ENCODE measurements around the gene LRRN2.
A peak's percentile ranks its signal among the peaks of the same experiment; 100 is the strongest.

LRRN2 gene

DNA sequence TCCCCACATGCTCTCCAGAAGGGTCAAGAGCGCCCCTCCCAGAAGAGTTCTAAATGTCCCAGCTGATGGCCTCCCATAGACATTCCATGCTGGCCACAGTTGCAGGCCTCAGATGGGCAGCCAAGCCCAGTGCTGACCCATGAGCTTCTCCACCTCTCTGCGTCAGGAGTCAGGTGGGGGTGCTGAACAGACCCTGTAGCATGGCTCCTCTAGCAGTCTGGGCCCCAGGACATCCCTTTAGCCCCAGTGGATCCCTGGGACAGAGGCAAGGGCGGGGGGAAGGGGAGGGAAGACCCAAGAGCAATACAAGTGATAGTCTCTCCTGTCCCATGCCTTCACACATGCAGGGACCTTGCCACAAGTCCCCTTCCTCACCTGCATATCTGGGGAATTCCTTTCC, 56.7 kb downstream of the LRRN2 start:
- Histone ChIP-seq H3K9me3 (ENCODE audit: severe bottlenecking) (peaks cover 9% of the 10 kb centered on the region), H3K36me3 (peaks cover 8% of the 10 kb centered on the region; the same call in 1 of the 2 replicates), H3K27me3 (ENCODE audit: insufficient read depth, low read depth, severe bottlenecking) (no peaks in the 10 kb centered on the region), H3K27ac (no peak overlapping the region), H3K4me3 (ENCODE audit: low read depth, low read length) (no peak overlapping the region)
- no peak for DNase-seq
- TF ChIP-seq, protein P1, sequence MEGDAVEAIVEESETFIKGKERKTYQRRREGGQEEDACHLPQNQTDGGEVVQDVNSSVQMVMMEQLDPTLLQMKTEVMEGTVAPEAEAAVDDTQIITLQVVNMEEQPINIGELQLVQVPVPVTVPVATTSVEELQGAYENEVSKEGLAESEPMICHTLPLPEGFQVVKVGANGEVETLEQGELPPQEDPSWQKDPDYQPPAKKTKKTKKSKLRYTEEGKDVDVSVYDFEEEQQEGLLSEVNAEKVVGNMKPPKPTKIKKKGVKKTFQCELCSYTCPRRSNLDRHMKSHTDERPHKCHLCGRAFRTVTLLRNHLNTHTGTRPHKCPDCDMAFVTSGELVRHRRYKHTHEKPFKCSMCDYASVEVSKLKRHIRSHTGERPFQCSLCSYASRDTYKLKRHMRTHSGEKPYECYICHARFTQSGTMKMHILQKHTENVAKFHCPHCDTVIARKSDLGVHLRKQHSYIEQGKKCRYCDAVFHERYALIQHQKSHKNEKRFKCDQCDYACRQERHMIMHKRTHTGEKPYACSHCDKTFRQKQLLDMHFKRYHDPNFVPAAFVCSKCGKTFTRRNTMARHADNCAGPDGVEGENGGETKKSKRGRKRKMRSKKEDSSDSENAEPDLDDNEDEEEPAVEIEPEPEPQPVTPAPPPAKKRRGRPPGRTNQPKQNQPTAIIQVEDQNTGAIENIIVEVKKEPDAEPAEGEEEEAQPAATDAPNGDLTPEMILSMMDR (IDR thresholded peaks at IDR 0.05; ENCODE audit: low read depth, low read length) = no peak

DNA sequence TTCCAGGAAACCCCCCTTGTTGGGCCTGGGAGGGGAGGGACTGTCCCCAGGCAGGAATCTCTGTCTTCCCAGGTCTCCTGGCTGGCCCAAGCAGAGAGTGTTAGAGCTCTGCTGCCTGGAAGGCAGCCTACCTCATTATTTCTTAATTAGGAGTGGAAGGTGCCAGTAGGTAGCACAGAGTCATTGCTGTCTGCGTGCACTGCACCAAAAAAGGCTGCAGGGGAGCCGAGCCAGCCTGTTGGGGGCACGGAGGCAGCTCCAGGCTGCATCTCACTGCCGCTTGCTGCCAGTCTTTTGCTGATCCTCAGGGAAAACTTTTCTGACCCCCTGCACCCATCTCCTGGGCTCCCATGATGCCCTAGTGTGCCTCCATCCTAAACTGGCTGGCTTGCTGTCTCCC, 58.1 kb downstream of the LRRN2 start:
- Histone ChIP-seq H3K36me3 (peaks cover 8% of the 10 kb centered on the region; the same call in 1 of the 2 replicates), H3K27me3 (ENCODE audit: insufficient read depth, low read depth, severe bottlenecking) (no peaks in the 10 kb centered on the region), H3K4me3 (ENCODE audit: low read depth, low read length) (no peak overlapping the region), H3K27ac (no peak overlapping the region), H3K9me3 (ENCODE audit: severe bottlenecking) (peaks cover 9% of the 10 kb centered on the region)
- DNase-seq = no peak
- TF ChIP-seq, protein P1 (IDR thresholded peaks at IDR 0.05; ENCODE audit: low read depth, low read length) = no peak

GRCh38 chr1:204626381-204626780, 59.2 kb downstream of the LRRN2 start:
- Histone ChIP-seq H3K9me3 (ENCODE audit: severe bottlenecking) (peaks cover 6% of the 10 kb centered on the region), H3K4me3 (ENCODE audit: low read depth, low read length) (no peak overlapping the region), H3K36me3 (peaks cover 4% of the 10 kb centered on the region; the same call in 1 of the 2 replicates), H3K27ac (no peak overlapping the region), H3K27me3 (ENCODE audit: insufficient read depth, low read depth, severe bottlenecking) (no peaks in the 10 kb centered on the region)
- TF ChIP-seq, protein P1 (IDR thresholded peaks at IDR 0.05; ENCODE audit: low read depth, low read length) = no peak
- DNase-seq = no peak

GRCh38 chr1:204624631-204625216, 60.8 kb downstream of the LRRN2 start:
- peaks cover 4% of the 10 kb centered on the region; the same call in 1 of the 2 replicates for H3K36me3 ChIP-seq
- no peaks in the 10 kb centered on the region for H3K27me3 ChIP-seq (ENCODE audit: insufficient read depth, low read depth, severe bottlenecking)
- H3K4me3 ChIP-seq (ENCODE audit: low read depth, low read length) = no peak overlapping the region
- H3K27ac ChIP-seq = peak overlapping the region; percentile 61
- H3K9me3 ChIP-seq (ENCODE audit: severe bottlenecking) = peaks cover 5% of the 10 kb centered on the region
- peak; percentile 79 for DNase-seq
- TF ChIP-seq, protein P1 (IDR thresholded peaks at IDR 0.05; ENCODE audit: low read depth, low read length) = no peak

DNA sequence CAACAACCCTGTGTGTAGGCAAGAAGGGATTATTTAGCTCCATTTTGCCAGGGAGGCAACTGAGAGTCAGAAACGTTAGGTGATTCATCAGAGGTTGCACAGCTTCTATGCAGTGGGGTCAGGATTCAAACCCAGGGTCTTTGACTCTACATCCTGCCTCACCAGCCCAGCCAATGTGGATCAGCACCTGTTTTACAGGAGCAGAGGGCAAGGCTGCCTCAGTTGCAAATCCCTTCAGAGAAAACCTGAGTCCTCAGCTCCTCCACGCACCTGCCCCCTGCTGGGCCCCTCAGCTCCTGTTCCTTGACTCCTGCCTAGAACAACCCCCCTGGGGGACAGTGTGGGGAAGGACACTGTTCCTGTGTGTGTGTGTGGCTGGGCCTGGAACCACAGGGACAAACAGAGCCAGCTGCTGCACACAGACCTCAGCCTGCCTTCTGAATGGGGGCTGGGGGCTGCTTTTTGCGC, 61.6 kb downstream of the LRRN2 start:
- Histone ChIP-seq H3K27me3 (ENCODE audit: insufficient read depth, low read depth, severe bottlenecking) (no peaks in the 10 kb centered on the region), H3K4me3 (ENCODE audit: low read depth, low read length) (0 out of 2 replicates have a peak overlapping the region, but pooled peaks have one; percentile 0), H3K9me3 (ENCODE audit: severe bottlenecking) (no peaks in the 10 kb centered on the region), H3K36me3 (peaks cover 6% of the 10 kb centered on the region; the same call in 1 of the 2 replicates), H3K27ac (peak overlapping the region; percentile 61)
- DNase-seq = peak; percentile 98
- TF ChIP-seq, protein P1 (IDR thresholded peaks at IDR 0.05; ENCODE audit: low read depth, low read length) = peak; percentile 96
